ENCODE results near the gene MRPS23. TPM values are rescaled to one million over a fixed set of nuclear protein-coding genes. Genes with fewer than 3 reads are reported as not detected.
A peak's percentile ranks its signal among the peaks of the same experiment; 100 is the strongest.

The MRPS23 gene
- total and polyA plus RNA-seq, 9 of the 15 experiments (the other 6 are each of a cell fraction or from before 2014, with no cell fraction given) = 59.1 to 298 (median 98.8) TPM

DNA sequence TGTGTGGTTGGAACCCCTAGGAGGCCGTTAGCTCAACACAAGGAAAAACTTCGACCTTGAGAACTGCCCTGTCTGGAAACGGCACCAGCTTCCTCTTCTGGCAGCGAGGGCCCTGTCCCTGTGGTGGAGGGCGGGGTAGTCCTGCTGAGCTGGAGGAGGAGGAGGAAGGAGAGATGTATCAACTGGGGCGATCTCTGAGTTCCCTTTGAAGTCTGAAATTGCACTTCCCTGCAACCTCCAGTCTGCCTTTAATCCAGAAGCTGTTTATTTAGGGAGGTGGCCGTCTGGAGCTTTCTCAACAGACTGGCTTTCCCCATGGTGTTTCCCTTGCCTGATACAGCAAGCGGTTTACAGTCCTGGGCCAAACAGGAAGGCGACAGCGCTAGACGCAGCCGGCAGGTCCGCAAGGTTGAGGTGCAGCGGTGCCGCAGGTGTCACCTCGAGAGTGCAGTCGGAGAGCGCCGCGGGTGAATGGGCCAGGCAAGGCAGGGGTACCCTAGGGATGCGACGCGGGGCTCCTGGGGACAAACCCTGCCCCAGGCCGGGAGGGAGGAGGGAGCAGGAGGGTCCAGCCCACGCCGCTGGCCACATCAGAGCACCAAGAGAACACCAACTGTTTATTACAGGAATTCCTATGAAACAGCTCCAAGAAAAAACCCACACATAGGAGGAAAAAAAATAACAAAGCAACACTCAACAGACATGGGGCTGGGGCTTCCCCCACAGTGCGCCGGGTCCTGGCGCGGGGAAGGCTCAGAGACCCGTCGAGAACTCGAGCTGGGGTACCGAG, 11.4 kb upstream of the MRPS23 start (continued):
- no peak for TF ChIP-seq ATF6 (CRISPR knock-in tag; IDR thresholded peaks at IDR 0.05)
- TF ChIP-seq SMARCA4 (IDR thresholded peaks at IDR 0.05) = no peak
- TF ChIP-seq CTBP1 (IDR thresholded peaks at IDR 0.05; ENCODE audit: borderline replicate concordance) = peak; percentile 70; the same call in 1 of the 2 replicates
- no peak for TF ChIP-seq JUNB (CRISPR knock-in tag; conservative IDR thresholded peaks at IDR 0.05)
- no peak for TF ChIP-seq ZKSCAN3 (CRISPR knock-in tag; IDR thresholded peaks at IDR 0.05)
- TF ChIP-seq SOX6 (IDR thresholded peaks at IDR 0.05) = peak; percentile 52; the same call in 1 of the 2 replicates
- peak; percentile 48; the same call in 1 of the 2 replicates for TF ChIP-seq SMARCE1 (IDR thresholded peaks at IDR 0.05)
- no peak for TF ChIP-seq HNRNPK (IDR thresholded peaks at IDR 0.05; ENCODE audit: low read depth, low read length, poor library complexity, severe bottlenecking)
- peak; percentile 92 for TF ChIP-seq ESRRA (IDR thresholded peaks at IDR 0.05; ENCODE audit: borderline replicate concordance, low read depth)
- peak; percentile 96 for TF ChIP-seq LEF1 (IDR thresholded peaks at IDR 0.05)
- no peak; the same call in 1 of the 2 replicates for TF ChIP-seq MTA3 (IDR thresholded peaks at IDR 0.05; ENCODE audit: borderline replicate concordance)
- no peak for TF ChIP-seq PTTG1 (tag; IDR thresholded peaks at IDR 0.05; ENCODE audit: low read depth)
- TF ChIP-seq STAG1 (CRISPR knock-in tag; IDR thresholded peaks at IDR 0.05; ENCODE audit: borderline replicate concordance) = no peak
- peak in 1 of 2 experiments; percentile 5; a peak in 1 of 4 replicates for TF ChIP-seq FOXA3 (CRISPR knock-in tag; conservative IDR thresholded peaks at IDR 0.05 in 1 of 2, IDR thresholded peaks at IDR 0.05 in 1 of 2)
- TF ChIP-seq NR2C2 (CRISPR knock-in tag; IDR thresholded peaks at IDR 0.05) = no peak
- TF ChIP-seq NR2C2 (tag; IDR thresholded peaks at IDR 0.05) = no peak
- no peak for TF ChIP-seq ZNF316 (IDR thresholded peaks at IDR 0.05)
- peak; percentile 64; the same call in 1 of the 2 replicates for TF ChIP-seq SPI1 (IDR thresholded peaks at IDR 0.05; ENCODE audit: borderline replicate concordance, low read depth, low read length)
- no peak for TF ChIP-seq ZNF764 (CRISPR knock-in tag; IDR thresholded peaks at IDR 0.05; ENCODE audit: low read depth)
- TF ChIP-seq MAZ (CRISPR knock-in tag; conservative IDR thresholded peaks at IDR 0.05 in 1 of 2, IDR thresholded peaks at IDR 0.05 in 1 of 2) = peak in 1 of 2 experiments; percentile 79; a peak in 2 of 4 replicates
- no peak for TF ChIP-seq KLF13 (tag; IDR thresholded peaks at IDR 0.05; ENCODE audit: borderline replicate concordance, low read depth)
- TF ChIP-seq, protein P1, sequence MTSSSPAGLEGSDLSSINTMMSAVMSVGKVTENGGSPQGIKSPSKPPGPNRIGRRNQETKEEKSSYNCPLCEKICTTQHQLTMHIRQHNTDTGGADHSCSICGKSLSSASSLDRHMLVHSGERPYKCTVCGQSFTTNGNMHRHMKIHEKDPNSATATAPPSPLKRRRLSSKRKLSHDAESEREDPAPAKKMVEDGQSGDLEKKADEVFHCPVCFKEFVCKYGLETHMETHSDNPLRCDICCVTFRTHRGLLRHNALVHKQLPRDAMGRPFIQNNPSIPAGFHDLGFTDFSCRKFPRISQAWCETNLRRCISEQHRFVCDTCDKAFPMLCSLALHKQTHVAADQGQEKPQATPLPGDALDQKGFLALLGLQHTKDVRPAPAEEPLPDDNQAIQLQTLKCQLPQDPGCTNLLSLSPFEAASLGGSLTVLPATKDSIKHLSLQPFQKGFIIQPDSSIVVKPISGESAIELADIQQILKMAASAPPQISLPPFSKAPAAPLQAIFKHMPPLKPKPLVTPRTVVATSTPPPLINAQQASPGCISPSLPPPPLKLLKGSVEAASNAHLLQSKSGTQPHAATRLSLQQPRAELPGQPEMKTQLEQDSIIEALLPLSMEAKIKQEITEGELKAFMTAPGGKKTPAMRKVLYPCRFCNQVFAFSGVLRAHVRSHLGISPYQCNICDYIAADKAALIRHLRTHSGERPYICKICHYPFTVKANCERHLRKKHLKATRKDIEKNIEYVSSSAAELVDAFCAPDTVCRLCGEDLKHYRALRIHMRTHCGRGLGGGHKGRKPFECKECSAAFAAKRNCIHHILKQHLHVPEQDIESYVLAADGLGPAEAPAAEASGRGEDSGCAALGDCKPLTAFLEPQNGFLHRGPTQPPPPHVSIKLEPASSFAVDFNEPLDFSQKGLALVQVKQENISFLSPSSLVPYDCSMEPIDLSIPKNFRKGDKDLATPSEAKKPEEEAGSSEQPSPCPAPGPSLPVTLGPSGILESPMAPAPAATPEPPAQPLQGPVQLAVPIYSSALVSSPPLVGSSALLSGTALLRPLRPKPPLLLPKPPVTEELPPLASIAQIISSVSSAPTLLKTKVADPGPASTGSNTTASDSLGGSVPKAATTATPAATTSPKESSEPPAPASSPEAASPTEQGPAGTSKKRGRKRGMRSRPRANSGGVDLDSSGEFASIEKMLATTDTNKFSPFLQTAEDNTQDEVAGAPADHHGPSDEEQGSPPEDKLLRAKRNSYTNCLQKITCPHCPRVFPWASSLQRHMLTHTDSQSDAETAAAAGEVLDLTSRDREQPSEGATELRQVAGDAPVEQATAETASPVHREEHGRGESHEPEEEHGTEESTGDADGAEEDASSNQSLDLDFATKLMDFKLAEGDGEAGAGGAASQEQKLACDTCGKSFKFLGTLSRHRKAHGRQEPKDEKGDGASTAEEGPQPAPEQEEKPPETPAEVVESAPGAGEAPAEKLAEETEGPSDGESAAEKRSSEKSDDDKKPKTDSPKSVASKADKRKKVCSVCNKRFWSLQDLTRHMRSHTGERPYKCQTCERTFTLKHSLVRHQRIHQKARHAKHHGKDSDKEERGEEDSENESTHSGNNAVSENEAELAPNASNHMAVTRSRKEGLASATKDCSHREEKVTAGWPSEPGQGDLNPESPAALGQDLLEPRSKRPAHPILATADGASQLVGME (CRISPR knock-in tag; IDR thresholded peaks at IDR 0.05) = no peak

Measured in K562 (cell line).